ENCODE measurements around the gene AQP12B.
"Not testable (repeated sequence)": the region's sequence is repeated elsewhere in the genome, so short reads cannot be mapped to it uniquely, and the experiment has no call there.

Gene AQP12B

DNA sequence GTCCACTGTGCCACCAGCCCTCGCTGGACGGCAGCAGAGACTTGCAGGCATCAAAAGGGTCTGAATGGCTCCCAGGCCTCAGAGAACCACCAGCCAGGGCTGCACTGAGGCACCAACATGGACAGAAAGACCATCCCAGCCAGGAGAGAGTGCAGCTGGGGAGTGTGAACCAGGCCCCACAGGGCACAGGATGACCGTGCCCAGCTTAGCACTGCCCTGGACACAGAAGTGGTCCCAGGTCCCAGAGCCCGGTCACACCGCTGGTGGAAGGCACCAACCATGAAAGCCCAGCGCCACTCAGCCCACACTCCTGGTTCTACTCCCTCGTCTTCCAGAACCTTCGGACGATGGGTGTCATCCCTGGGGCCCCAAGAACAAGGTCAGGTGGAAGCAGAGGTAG lies 29.4 kb upstream of the AQP12B start:
- Mint-ChIP-seq H3K9me3 (no peaks in the 10 kb centered on the region), H3K4me1 (no peaks in the 10 kb centered on the region), H3K36me3 (ENCODE audit: low read depth) (no peaks in the 10 kb centered on the region), H3K4me3 (no peak overlapping the region), H3K27me3 (peaks cover 5% of the 10 kb centered on the region), H3K27ac (no peak overlapping the region)
- DNase-seq = no peak
- no peak for ATAC-seq

DNA sequence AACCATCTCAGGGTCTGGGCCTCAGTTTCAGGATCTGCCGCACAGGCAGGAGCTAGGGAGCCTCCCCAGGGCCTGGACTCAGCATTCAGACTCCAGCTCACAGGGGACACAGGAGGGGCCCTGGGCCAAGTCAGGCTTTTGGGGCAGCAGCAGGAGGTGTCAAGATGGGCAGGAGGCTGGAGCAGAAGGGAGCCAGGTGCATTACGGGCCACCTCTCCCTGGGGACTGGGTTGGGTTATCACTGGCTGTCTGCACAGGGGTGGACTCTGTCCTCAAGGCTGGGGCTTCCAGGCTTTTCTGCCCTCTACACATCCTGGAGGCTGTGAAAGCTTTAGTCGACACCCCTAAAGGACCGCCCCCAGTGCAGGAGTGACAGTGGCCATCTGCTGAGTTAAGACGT lies 29.0 kb upstream of the AQP12B start:
- Mint-ChIP-seq H3K27ac (no peak overlapping the region), H3K4me1 (no peaks in the 10 kb centered on the region), H3K4me3 (no peak overlapping the region), H3K9me3 (no peaks in the 10 kb centered on the region), H3K36me3 (ENCODE audit: low read depth) (no peaks in the 10 kb centered on the region), H3K27me3 (peaks cover 5% of the 10 kb centered on the region)
- DNase-seq = no peak
- no peak for ATAC-seq

DNA sequence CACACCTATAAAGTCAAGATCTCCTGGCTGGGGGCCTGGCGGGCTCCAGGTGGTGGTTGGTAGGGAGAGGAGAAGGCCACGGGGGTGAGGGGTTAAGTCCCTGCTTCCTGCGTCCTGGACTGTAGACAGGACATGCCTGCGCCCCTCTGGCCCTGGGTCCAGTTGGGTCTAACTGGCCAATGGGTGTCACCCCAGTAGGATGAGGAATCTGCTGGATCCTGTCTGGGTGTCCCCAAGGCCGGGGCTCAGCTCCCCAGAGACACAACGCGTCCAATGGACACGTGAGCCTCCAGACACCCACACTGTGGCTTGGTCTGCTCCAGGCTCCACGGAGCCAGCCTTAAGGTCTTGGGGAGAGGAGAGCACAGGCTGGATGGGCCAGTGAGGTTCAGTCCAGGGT lies 28.6 kb upstream of the AQP12B start:
- Mint-ChIP-seq H3K9me3 (no peaks in the 10 kb centered on the region), H3K36me3 (ENCODE audit: low read depth) (no peaks in the 10 kb centered on the region), H3K27ac (no peak overlapping the region), H3K27me3 (peaks cover 5% of the 10 kb centered on the region), H3K4me1 (no peaks in the 10 kb centered on the region), H3K4me3 (no peak overlapping the region)
- no peak for ATAC-seq
- DNase-seq = no peak

DNA sequence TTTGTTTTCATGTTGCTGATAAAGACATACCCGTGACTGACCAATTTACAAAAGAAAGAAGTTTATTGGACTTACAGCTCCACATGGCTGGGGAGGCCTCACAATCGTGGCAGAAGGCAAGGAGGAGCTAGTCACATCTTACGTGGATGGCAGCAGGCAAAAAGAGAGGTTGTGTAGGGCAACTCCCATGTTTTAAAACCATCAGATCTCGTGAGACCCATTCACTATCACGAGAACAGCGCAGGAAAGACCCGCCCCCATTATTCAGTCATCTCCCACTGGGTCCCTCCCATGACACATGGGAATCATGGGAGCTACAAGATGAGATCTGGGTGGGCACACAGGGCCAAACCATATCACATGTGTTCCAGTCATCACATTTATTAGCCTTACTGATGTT lies 25.8 kb upstream of the AQP12B start:
- no peaks in the 10 kb centered on the region for H3K9me3 Mint-ChIP-seq
- H3K27me3 Mint-ChIP-seq = peaks cover 17% of the 10 kb centered on the region
- no peak for DNase-seq
- H3K4me1 Mint-ChIP-seq = peaks cover 13% of the 10 kb centered on the region
- no peak overlapping the region for H3K4me3 Mint-ChIP-seq
- no peak for ATAC-seq
- H3K27ac Mint-ChIP-seq = no peak overlapping the region
- H3K36me3 Mint-ChIP-seq (ENCODE audit: low read depth) = no peaks in the 10 kb centered on the region

DNA sequence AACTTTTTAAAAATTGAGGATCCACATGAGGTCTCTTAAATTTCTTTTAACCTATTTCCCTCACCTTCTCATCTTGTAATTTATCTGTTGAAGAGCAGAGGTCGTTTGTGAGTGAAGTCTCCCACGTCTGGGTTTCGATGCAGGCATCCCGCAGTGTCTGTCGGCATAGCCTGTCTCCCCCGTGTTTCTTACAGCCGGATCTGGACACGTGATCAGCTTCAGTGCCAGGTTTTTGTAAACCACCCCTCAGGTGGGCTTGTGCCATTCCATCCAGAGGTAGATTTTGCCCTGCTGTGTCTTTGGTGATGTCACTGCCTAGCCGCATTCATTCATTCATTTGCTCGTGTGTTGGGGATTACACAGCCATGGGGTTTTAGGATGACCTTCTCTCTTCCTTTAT lies 25.1 kb upstream of the AQP12B start:
- Mint-ChIP-seq H3K9me3 (no peaks in the 10 kb centered on the region), H3K4me1 (peaks cover 13% of the 10 kb centered on the region), H3K4me3 (no peak overlapping the region), H3K36me3 (ENCODE audit: low read depth) (no peaks in the 10 kb centered on the region), H3K27me3 (peaks cover 21% of the 10 kb centered on the region), H3K27ac (no peak overlapping the region)
- ATAC-seq (no peak), DNase-seq (no peak)

DNA sequence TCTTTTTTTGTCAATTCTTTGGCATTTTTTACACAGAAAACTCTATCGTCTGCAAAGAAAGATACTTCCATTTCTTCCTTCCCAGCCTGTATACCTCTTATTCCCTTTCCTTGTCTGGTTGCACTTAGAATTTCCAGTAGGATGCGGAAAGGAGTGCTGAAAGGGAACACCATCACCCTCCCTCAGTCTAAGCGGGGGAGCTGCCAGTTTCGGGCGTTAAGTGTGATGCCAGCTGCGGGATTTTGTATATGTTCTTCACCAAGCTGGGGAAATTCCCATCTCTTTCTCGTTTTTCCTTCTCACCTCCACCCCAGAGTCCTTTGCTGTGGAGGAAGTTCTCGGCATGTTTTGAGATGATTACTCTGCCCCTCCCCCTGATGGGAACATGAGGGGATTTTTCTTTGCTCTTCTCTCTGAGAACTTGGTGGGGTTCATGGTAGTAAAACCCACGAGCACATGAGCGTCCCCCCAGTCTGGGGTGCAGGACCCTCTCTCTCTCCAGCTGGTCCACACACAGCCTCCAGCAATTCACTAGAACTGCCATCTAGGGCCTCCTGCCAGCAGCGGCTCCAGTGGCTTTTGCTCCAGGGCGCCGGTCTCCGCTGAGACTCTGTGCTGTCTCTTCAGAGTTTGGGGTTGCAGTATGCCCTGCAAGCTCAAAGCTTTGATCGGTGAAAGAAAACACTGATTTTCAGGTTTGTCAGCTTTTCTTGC lies 24.5 kb upstream of the AQP12B start:
- no peak overlapping the region for H3K27ac Mint-ChIP-seq
- H3K4me3 Mint-ChIP-seq = no peak overlapping the region
- no peaks in the 10 kb centered on the region for H3K9me3 Mint-ChIP-seq
- no peak for DNase-seq
- H3K36me3 Mint-ChIP-seq (ENCODE audit: low read depth) = no peaks in the 10 kb centered on the region
- peaks cover 13% of the 10 kb centered on the region for H3K4me1 Mint-ChIP-seq
- ATAC-seq = no peak
- peaks cover 21% of the 10 kb centered on the region for H3K27me3 Mint-ChIP-seq

DNA sequence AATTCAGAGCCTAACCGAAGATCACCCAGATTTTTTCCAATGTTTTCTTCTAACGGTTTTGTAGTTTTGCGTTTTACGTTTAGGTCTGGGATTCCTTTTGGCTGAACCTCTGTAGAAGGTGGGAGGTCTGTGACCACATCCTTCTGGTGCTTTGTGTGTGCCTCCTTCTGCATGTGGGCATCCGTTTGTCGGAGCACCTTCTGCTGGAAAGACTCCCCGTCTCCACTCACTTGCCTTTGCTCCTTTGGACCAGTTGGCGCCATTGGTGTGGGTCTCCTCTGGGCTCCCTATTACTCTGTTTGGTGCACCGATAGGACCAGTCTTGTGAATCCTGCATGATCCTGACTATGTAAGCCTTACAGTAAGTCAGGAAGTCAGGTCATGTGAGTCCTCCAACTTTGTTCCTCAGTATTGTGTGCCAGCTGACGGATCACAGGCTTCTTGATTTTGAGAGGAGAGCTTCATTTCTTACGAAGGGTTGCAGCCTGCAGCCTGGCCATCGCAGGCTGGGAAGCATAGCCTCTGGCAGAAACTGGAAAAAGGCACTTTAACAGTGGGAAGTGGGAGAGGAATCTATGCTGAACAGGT lies 22.6 kb upstream of the AQP12B start:
- DNase-seq (no peak), ATAC-seq (no peak)
- peak overlapping the region; percentile 4 for H3K4me3 Mint-ChIP-seq
- H3K4me1 Mint-ChIP-seq = peaks cover 13% of the 10 kb centered on the region
- H3K9me3 Mint-ChIP-seq = no peaks in the 10 kb centered on the region
- no peaks in the 10 kb centered on the region for H3K36me3 Mint-ChIP-seq (ENCODE audit: low read depth)
- H3K27ac Mint-ChIP-seq = no peak overlapping the region
- peaks cover 21% of the 10 kb centered on the region for H3K27me3 Mint-ChIP-seq

DNA sequence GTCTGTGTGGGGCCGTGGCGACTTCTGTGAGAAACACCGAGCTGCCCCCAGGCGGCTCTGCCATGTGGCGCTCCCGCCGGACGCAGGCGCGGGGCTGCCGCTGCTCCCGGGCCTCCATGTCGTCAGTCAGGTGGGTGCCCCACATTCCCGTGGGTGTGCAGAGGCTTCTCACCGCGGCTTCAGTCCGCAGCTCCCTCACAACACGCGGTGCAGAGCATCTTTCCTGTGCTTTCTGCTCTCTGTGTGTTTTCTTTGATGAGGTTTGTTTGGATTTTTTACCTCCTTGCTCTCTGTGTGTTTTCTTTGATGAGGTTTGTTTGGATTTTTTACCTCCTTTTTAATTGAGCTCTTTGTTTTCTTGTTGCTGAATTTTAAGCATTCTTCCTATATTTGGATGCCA lies 22.0 kb upstream of the AQP12B start:
- H3K4me1 Mint-ChIP-seq = peaks cover 13% of the 10 kb centered on the region
- ATAC-seq = peak; percentile 47
- H3K9me3 Mint-ChIP-seq = no peaks in the 10 kb centered on the region
- no peak overlapping the region for H3K27ac Mint-ChIP-seq
- H3K27me3 Mint-ChIP-seq = peaks cover 21% of the 10 kb centered on the region
- H3K36me3 Mint-ChIP-seq (ENCODE audit: low read depth) = no peaks in the 10 kb centered on the region
- peak; percentile 41 for DNase-seq
- peak overlapping the region; percentile 4 for H3K4me3 Mint-ChIP-seq

DNA sequence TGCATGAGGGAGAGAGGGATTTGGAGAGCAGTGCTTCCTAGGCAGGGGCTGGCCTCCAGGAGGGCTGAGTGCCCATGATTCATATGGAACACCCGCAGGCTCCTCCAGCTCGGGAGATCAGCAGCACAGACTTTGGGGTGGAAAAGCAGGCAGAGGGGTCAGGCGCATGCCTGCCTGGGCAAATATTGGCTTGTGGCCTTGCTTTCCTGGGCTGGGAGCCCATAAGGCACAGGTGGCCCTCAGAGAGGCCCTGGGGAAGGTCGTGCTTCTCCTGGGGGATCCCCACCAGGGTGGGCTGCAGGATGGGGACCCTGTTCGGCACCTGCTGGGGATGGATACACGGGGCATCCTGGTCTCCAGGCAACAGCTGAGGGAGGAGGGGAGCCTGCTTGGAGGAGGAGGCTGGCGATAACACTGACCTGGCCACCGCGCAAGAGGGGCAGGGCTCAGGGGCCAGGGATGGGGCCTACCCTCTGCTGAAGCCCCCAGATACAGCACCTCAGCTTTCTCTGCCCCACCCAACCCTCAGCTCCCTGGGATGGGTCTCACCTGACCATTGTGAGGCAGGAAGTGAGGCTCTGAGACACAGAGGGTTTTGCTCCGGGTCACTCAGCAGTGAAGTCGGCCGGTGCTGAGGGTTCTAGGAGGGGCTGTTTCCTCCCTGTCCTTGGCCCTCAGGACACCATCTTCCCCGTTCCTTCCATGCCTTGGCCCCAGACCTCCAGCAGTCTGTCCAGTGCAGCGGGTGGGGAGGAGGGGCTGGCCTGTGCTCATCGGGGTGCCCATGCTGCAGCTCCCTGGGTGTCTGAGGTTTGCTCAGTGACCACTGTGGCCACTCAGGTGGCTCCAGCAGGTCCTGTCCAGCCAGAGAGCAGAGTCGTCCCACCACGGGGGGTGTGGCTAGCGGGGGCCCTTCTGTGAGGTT lies 21.0 kb upstream of the AQP12B start:
- H3K36me3 Mint-ChIP-seq (ENCODE audit: low read depth) = no peaks in the 10 kb centered on the region
- H3K27me3 Mint-ChIP-seq = peaks cover 21% of the 10 kb centered on the region
- H3K27ac Mint-ChIP-seq = no peak overlapping the region
- no peak for ATAC-seq
- H3K4me1 Mint-ChIP-seq = peaks cover 13% of the 10 kb centered on the region
- no peaks in the 10 kb centered on the region for H3K9me3 Mint-ChIP-seq
- no peak overlapping the region for H3K4me3 Mint-ChIP-seq
- no peak for DNase-seq

DNA sequence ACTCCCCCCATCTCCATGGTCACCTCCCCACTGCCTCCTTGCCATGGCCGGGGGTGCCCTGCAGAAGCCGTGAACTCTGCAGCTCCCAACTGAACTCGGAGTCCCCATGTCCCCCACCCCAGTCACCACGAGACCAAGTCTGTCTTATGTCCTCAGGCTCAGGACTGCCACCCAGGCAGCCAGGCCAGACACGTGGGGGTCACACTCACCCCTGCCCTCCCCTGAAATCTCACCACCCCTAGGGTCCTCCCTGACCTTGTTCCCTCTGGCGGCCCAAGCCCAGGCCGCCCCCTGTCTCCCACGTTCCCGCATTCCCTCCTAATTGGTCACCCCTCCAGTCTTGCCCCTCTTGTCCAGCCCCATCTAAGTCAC lies 19.9 kb upstream of the AQP12B start:
- Mint-ChIP-seq H3K27ac (no peak overlapping the region), H3K4me1 (peaks cover 13% of the 10 kb centered on the region), H3K9me3 (no peaks in the 10 kb centered on the region), H3K27me3 (peaks cover 15% of the 10 kb centered on the region), H3K4me3 (no peak overlapping the region), H3K36me3 (ENCODE audit: low read depth) (no peaks in the 10 kb centered on the region)
- no peak for ATAC-seq
- DNase-seq = no peak

DNA sequence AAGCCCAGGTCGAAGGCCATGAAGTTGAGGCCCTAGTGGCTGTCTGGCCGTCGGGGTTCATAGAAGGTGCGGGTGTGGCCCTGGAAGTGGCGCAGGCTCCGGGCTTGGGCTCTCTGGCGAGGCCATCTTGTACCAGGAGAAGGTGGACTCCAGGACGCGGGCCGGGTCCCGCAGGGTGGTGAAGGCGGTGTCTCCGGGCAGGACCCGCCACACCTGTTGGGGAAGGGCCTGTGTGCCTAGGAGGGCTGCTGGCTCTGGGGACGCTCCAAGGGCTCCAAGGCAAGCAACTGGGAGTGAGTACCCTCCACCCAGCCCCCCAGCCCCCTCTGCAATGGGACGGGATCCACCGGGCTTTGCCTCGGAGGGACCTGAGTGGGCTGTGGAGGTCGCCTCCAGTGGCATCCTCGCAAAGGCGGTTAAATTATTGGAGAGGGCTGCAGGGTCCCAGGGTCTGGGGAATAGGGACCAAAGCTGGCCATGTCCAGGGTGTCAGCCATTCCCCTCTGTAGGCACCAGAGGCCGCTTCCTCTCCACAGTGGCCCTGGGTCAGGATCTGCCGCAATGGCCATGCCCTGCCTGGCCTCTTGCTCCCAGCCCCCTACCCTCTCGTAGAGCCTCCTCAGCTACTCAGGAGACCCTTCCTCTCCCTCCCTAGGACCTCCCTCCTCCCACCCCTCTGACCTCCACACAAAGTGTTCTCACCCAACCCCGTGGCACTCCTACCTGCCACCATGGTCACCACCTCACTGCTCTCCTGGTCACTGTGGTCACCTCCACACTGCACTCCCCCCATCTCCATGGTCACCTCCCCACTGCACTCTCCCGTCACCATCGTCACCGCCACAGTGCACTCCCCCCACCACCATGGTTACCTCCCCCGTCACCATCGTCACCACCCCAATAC lies 19.3 kb upstream of the AQP12B start:
- Mint-ChIP-seq H3K4me1 (peaks cover 13% of the 10 kb centered on the region), H3K4me3 (no peak overlapping the region), H3K27ac (no peak overlapping the region), H3K9me3 (no peaks in the 10 kb centered on the region), H3K27me3 (peaks cover 15% of the 10 kb centered on the region), H3K36me3 (ENCODE audit: low read depth) (no peaks in the 10 kb centered on the region)
- ATAC-seq (no peak), DNase-seq (no peak)

DNA sequence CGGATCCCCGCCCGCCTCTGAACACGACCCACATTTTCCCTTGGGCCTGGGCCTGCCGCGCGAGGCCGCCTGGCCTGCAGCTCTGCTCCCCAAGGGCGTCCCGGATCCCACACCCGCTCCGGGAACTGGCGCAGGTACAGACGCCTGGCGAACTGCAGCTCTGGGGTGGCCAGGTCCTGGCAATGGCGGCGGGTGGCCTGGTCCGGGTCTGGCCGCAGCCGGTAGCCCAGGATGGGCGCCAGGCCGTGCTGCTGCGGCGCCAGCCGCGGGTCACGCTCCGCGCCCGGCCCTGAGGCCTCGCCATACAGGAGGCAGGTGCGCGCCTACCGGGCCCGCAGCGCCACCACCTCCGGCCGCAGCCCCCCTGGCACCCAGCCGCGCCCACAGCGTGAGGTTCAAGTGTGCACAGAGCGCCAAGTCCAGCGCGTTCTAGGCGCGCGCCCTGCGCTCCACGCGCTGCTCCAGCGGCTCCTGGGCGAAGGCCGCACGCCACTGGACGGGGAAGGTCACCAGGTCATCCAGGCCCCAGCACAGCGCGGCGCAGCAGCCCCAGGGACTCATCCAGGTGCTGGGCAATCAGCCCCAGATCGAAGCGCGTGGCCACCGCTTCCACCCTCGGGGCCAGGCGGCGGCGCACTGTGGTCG lies 18.5 kb upstream of the AQP12B start:
- peaks cover 15% of the 10 kb centered on the region for H3K27me3 Mint-ChIP-seq
- DNase-seq = no peak
- H3K4me1 Mint-ChIP-seq = peaks cover 13% of the 10 kb centered on the region
- H3K36me3 Mint-ChIP-seq (ENCODE audit: low read depth) = no peaks in the 10 kb centered on the region
- no peak for ATAC-seq
- no peak overlapping the region for H3K27ac Mint-ChIP-seq
- H3K9me3 Mint-ChIP-seq = no peaks in the 10 kb centered on the region
- no peak overlapping the region for H3K4me3 Mint-ChIP-seq

DNA sequence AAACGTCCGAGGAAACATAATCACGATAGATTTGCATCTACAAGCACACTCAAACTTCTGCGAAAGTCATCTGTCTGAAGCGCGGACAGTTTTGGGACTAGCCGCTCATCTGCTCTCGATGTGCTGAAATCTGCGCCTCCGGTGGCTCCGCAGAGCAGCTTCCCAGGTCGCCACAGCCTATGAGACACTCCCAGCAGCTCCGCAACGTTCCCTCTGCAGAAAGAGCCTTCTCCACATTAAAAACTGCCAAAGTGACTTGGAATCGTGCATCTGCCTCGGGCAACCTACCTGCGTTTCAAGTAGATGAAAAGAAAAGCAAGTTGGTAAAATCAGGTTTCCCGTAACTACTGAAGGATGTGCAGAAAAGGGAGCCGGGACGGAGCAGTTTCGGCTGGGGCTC lies 17.9 kb upstream of the AQP12B start:
- Mint-ChIP-seq H3K4me1 (peaks cover 12% of the 10 kb centered on the region), H3K27me3 (peaks cover 15% of the 10 kb centered on the region)
- H3K9me3 Mint-ChIP-seq; DNase-seq; H3K27ac Mint-ChIP-seq; ATAC-seq; H3K4me3 Mint-ChIP-seq; H3K36me3 Mint-ChIP-seq (ENCODE audit: low read depth): not testable (repeated sequence)

DNA sequence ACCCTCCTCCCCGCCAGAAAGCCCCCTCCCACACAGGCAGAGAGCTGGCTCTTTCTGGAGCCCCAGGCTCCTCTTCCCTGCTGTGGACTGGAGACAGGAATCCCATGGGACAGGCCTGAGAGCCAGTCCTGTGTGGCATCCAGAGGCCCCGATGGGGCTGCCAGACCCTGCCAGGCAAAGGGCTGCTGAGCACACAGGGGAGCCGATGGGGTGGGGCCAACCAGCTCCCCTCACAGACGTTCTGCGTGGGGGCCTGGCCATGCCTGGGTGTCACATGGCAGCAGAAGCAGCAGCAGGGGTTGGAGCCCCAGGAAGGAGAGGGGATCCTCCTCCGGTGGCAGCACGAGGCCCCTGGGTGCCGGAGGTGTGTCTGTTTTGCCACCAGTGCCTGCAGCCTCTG lies 17.1 kb upstream of the AQP12B start:
- not testable (repeated sequence) for H3K4me1 Mint-ChIP-seq; ATAC-seq; H3K27ac Mint-ChIP-seq; H3K4me3 Mint-ChIP-seq; H3K36me3 Mint-ChIP-seq (ENCODE audit: low read depth); H3K9me3 Mint-ChIP-seq; DNase-seq; H3K27me3 Mint-ChIP-seq

Data from activated naive CD8-positive, alpha-beta T cell treated with anti-CD3 and anti-CD28 coated beads, Interleukin-2, amount 50 U/mL, for 24 hours (primary cell).